GM12864 (cell line): ENCODE data around the gene ZKSCAN8.
"Not testable (repeated sequence)": the region's sequence is repeated elsewhere in the genome, so short reads cannot be mapped to it uniquely, and the experiment has no call there.

ENCODE experiments used
- DNase-seq: peaks from one replicate; pipeline ENCODE4 v3.0.0-alpha.2; 2011; ENCODE audit warnings: low read depth
- H3K4me3 ChIP-seq: 2 replicates; pipeline ENCODE4 v1.5.1; 2011; ENCODE audit warnings: mild to moderate bottlenecking, low read depth, low read length, control low read depth
- TF ChIP-seq, protein P1 (sequence below): IDR thresholded peaks from 2 replicates; pipeline ENCODE4 v1.5.1; 2011; ENCODE audit warnings: low read depth, mild to moderate bottlenecking, moderate library complexity, low read length, control low read depth, inconsistent platforms; ENCODE audit errors: missing control alignments

Gene ZKSCAN8

DNA sequence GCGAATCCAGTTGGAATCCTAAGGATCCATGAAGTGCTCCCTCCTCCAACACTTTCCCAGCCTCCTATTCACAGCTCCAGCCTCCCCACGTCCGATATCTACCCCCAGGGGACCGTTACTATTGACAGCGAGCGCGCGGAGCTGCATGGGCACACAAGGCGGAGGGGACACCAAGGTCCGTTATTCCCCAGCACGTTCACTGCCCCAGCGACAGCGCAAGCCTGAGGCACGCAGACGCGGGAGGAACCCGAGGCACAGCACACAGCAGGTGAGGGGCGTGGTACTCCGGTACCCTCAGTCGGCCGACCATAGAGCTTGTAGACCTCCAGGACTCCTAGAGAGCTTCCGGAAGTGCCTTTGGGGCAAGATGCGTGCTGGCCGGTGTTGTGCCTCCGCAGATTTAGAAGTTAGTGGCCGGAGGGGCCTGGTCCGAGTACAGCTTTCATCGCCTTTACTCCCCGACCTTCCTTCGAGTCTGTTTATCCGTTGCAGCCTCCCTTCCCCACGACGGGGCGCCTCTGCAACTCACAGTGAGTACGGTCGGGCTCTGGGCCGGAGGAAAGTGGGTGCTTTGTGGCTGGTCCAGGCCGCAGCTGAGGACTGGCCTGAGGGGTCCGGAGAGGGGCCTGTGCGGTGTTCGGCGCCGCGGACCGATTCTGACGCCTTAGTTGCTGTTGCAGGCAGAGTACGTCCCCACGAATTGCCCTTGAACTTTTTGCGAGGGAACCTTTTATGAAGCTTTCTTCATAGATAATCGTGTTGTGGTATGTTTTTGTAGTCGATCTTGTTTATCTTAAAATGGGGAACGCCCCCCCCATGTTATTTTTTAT lies at the start of gene ZKSCAN8:
TSS of gene ZKSCAN8 (plus strand) at position 384 of the 830 bp plus-strand sequence. CDS start 6,525 bp downstream, outside the sequence.
- TF ChIP-seq, protein P1, sequence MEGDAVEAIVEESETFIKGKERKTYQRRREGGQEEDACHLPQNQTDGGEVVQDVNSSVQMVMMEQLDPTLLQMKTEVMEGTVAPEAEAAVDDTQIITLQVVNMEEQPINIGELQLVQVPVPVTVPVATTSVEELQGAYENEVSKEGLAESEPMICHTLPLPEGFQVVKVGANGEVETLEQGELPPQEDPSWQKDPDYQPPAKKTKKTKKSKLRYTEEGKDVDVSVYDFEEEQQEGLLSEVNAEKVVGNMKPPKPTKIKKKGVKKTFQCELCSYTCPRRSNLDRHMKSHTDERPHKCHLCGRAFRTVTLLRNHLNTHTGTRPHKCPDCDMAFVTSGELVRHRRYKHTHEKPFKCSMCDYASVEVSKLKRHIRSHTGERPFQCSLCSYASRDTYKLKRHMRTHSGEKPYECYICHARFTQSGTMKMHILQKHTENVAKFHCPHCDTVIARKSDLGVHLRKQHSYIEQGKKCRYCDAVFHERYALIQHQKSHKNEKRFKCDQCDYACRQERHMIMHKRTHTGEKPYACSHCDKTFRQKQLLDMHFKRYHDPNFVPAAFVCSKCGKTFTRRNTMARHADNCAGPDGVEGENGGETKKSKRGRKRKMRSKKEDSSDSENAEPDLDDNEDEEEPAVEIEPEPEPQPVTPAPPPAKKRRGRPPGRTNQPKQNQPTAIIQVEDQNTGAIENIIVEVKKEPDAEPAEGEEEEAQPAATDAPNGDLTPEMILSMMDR: no peak
- peak; percentile 86 for DNase-seq
- H3K4me3 ChIP-seq: peak within 1 kb of the TSS; percentile 98

DNA sequence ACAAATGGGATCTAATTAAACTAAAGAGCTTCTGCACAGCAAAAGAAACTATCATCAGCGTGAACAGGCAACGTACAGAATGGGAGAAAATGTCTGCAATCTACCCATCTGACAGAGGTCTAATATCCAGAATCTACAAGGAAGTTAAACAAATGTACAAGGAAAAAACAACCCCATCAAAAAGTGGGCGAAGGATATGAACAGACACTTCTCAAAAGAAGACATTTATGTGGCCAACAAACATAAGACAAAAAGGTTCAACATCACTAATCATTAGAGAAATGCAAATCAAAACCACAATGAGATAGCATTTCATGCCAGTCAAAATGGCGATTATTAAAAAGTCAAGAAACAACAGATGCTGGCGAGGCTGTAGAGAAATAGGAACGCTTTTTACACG lies 39.5 kb upstream of the ZKSCAN8 start:
- not testable (repeated sequence) for DNase-seq, H3K4me3 ChIP-seq

DNA sequence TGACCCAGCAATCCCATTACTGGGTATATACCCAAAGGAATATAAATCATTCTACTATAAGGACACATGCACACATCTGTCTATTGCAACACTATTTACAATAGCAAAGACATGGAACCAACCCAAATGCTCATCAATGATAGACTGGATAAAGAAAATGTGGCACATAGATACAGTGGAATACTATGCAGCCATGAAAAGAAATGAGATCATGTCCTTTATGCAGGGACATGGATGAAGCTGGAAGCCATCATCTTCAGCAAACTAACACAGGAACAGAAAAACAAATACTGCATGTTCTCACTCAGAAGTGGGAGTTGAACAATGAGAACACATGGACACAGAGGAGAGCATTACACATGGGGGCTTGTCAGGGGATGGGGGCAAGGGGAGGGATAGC lies 39.0 kb upstream of the ZKSCAN8 start:
- not testable (repeated sequence) for DNase-seq, H3K4me3 ChIP-seq

DNA sequence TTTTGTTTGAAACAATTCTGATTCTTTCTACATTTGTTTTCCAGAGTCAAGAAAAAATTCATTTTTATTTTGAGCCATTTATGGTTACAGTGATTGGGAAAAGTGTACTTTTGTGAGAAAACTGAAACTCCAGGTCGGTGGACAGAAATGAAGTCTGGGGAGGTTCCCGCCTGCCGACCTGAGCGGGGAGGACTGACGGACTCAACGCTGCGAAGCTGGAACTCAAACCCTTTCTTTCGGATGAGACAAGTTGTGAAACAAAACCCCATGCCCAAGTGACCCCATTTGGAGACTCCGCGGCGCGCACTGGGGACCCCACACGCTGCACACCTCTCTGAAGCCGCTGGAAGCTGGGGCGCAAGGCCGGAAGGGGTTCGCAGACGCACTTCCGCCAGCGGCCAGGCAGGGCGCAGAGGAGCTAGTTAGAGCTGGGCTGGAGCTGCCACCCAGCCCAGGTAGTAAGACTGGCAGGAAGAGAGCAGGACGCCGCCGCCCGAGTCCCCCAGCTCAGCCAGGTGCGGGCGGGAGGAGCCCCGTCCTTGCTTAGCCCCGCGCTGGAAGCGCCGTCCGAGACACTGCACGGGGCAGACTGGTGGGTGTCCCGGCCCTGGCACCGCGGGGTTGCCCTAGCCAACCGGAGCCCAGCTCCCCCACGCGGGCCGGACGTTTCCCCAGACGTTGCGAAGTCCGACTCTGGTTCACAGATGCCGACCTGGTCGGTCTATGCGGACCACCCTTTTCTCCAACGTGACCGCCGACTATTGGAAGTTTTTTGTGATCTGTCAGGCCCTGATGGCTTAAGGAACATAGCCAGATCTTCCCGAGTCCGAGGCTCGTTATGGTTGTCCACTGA lies 37.1 kb upstream of the ZKSCAN8 start:
- peak; percentile 77 for DNase-seq
- TF ChIP-seq, protein P1: peak; percentile 67
- peak overlapping the region; percentile 68 for H3K4me3 ChIP-seq

DNA sequence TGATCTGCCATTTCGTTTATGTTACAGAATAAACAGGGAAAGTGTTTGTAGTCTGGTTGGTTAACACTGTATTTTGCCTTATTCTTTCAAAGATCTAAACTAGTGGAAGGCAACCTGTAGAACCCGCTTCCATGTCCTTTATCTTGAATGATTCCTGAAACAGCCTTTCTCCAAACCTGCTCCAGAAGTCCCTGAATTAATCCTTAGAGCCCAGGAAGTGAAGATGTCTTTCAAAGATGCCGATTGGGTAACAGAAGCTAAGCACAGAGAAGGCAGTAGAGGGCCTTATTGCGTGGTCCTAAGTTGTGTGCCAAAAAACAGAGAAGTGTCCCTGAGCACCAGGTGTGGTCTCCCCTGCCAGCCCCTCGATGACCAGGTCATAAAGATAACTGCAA lies 36.4 kb upstream of the ZKSCAN8 start:
- no peak for DNase-seq
- TF ChIP-seq, protein P1: no peak
- peak overlapping the region; percentile 68 for H3K4me3 ChIP-seq

DNA sequence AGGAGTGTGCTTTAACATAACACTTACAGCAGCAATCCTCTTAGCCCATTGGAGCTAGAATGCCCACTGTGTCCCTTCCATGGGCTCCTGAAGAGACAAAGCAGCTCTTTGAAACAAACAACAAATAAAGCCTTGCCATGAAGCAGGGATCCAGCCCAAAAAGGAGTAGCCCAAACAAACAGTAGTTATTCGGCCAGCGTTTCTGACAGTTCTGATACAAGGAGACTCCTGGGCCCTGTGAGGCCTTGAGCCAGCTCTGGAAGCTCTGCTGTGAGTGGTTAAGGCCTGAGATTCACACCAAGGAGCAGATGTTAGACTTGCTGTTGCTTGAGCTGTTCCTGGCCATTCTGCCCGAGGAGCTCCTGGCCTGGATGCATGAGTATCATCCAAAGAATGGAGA lies 34.2 kb upstream of the ZKSCAN8 start:
- no peak for DNase-seq
- H3K4me3 ChIP-seq: no peak overlapping the region
- TF ChIP-seq, protein P1: no peak

DNA sequence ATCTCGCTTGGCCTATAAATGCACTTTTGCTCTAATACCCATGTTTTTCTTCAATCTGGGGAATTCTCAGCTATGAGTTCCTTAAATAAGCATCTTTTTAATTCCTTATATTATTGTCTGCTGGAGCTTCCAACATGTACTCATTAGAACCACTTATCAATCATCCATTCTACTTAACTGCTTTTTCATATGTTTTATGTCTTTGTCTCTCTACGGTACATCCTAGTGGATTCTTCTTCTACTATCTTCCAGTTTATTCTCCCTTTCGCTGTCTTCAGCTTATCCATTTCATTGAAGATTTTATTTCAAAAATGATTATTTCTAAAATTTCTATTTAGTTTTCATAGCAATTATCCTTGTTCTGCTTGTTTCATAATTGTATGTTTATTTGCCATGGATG lies 29.7 kb upstream of the ZKSCAN8 start:
- no peak for DNase-seq
- no peak overlapping the region for H3K4me3 ChIP-seq
- TF ChIP-seq, protein P1: no peak

DNA sequence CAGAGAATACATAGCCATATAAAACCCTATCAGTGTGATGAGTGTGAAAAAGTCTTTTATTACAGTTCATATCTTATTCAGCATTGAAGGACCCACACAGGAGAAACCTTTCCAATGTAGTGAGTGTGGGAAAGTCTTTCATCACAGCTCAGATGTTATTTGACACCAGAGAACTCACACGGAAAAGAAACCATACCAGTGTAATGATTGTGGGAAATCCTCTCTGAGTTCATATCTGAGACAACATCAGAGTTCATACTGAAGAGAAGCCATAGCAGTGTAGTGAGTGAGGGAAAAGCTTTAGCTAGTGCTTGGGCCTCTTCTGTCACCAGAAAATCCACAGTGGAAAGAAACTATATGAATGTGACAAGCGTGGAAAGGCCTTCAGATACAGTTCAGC lies 25.9 kb upstream of the ZKSCAN8 start:
- DNase-seq: no peak
- H3K4me3 ChIP-seq: no peak overlapping the region
- TF ChIP-seq, protein P1: no peak
